Heart left ventricle (tissue), 13 donors: Measurements from ENCODE around the gene GLRA1.

Experiments used
- CTCF ChIP-seq, 12 donors: fragments of 200-600 bp; sonication (generic) in 4 of 12; IDR thresholded peaks; one replicate each; pipeline versions ENCODE4 v1.5.0 to v1.8.0; 2018 to 2022; ENCODE audit warnings: antibody characterized with exemption in 12 of 12, mild to moderate bottlenecking in 5 of 12
- POLR2A ChIP-seq, 2 donors: fragments of 450-650 bp; IDR thresholded peaks; one replicate each; pipeline ENCODE4 v1.6.1; 2017; ENCODE audit warnings: antibody characterized with exemption in 2 of 2, mild to moderate bottlenecking in 2 of 2, moderate library complexity in 2 of 2
- donor health status: ischemic (EF 13 %, LVEDD 7.1; RV severe dilation, severe dysfunction).
- donor health status: DM: no; HTN: yes; CAD: no.
- donor health status: DM: no; HTN: no; CAD: no.
- donor health status: ischemic (EF 25% LVEDD 6.9; RV normal size, moderate dysfunction).
- donor health status: ischemic (EF 25% LVEDD 5.7; RV mildly dilated, moderate dysfunction).
- donor health status: ischemic (EF 35%, LVEDD 5.7; RV mildly dilated, moderate dysfunction).
- donor health status: nonischemic (EF 11% LVEDD 7.7; RV severe dilation, severe dysfunction).
- donor health status: DM: yes; HTN: yes; CAD: no.
- donor health status: PGD.
- donor health status: ischemic (EF 29% LVEDD 5.4; RV normal size, mild dysfunction).
- donor health status: nonischemic (EF 23%, LVEDD 6.1; RV moderate dilation, normal function).

- TF ChIP-seq CTCF (IDR thresholded peaks at IDR 0.05) (no peak), POLR2A (IDR thresholded peaks at IDR 0.05) (no peak)
Observed at GRCh38 chr5:151904127-151904526, 20.5 kb downstream of the GLRA1 start.
